HepG2 (cell line): ENCODE data around the gene EPDR1. TPM values are rescaled to one million over a fixed set of nuclear protein-coding genes. Genes with fewer than 3 reads are reported as not detected.

ENCODE experiments used
- CREM ChIP-seq, 2 experiments: sonication (generic) in 1 of 2; formaldehyde crosslinking in 1 of 2; IDR thresholded peaks; 2 replicates each; pipeline versions ENCODE4 v1.4.0 to v1.6.1; 2016 to 2020; ENCODE audit warnings: antibody characterized with exemption in 1 of 2, mild to moderate bottlenecking in 1 of 2, missing genetic modification reagents in 1 of 2
- DPF2 ChIP-seq: sonication (generic); formaldehyde crosslinking; IDR thresholded peaks from 2 replicates; pipeline ENCODE4 v1.4.0; 2020; ENCODE audit warnings: mild to moderate bottlenecking, low read depth, missing genetic modification reagents, borderline replicate concordance
- ESRRA ChIP-seq: sonication (generic); formaldehyde crosslinking; IDR thresholded peaks from 2 replicates; pipeline ENCODE4 v1.5.1; 2020; ENCODE audit warnings: mild to moderate bottlenecking, low read depth, missing genetic modification reagents
- HMG20B ChIP-seq: conservative IDR thresholded peaks from 2 replicates; pipeline ENCODE4 v1.6.1; 2016; ENCODE audit warnings: missing genetic modification reagents, missing compliant biosample characterization
- HOXA7 ChIP-seq: sonication (generic); formaldehyde crosslinking; IDR thresholded peaks from 2 replicates; pipeline ENCODE4 v1.8.1; 2022; ENCODE audit warnings: mild to moderate bottlenecking, missing genetic modification reagents, moderate library complexity
- IKZF1 ChIP-seq: fragments of 450-650 bp; IDR thresholded peaks from 2 replicates; pipeline ENCODE4 v1.7.1; 2016
- KDM1A ChIP-seq: IDR thresholded peaks from 2 replicates; pipeline ENCODE4 v1.6.1; 2016; ENCODE audit warnings: missing compliant biosample characterization
- RARA ChIP-seq: IDR thresholded peaks from 2 replicates; pipeline ENCODE4 v1.6.1; 2016; ENCODE audit warnings: missing genetic modification reagents, missing compliant biosample characterization
- TP53 ChIP-seq: sonication (generic); formaldehyde crosslinking; conservative IDR thresholded peaks from 2 replicates; pipeline ENCODE4 v1.4.0; 2020; ENCODE audit warnings: missing genetic modification reagents
- U2AF2 ChIP-seq: fragments of 200-400 bp; formaldehyde crosslinking; IDR thresholded peaks from 2 replicates; pipeline ENCODE4 v1.6.1; 2017; ENCODE audit warnings: low read depth, mild to moderate bottlenecking, low read length
- ZFP36L2 ChIP-seq: sonication (generic); formaldehyde crosslinking; IDR thresholded peaks from 2 replicates; pipeline ENCODE4 v1.4.0; 2020; ENCODE audit warnings: missing genetic modification reagents
- ZIK1 ChIP-seq: sonication (generic); formaldehyde crosslinking; IDR thresholded peaks from 2 replicates; pipeline ENCODE4 v1.5.0; 2020; ENCODE audit warnings: mild to moderate bottlenecking, low read depth, missing genetic modification reagents, borderline replicate concordance
- ZNF180 ChIP-seq: sonication (generic); formaldehyde crosslinking; IDR thresholded peaks from 2 replicates; pipeline ENCODE4 v1.4.0; 2020; ENCODE audit warnings: low read depth, missing genetic modification reagents, borderline replicate concordance
- ZNF264 ChIP-seq: sonication (generic); formaldehyde crosslinking; IDR thresholded peaks from 2 replicates; pipeline ENCODE4 v1.4.0; 2020; ENCODE audit warnings: missing genetic modification reagents
- ZNF331 ChIP-seq: sonication (generic); formaldehyde crosslinking; IDR thresholded peaks from 2 replicates; pipeline ENCODE4 v1.4.0; 2020; ENCODE audit warnings: missing genetic modification reagents
- ZNF367 ChIP-seq: sonication (generic); formaldehyde crosslinking; IDR thresholded peaks from 2 replicates; pipeline ENCODE4 v1.4.0; 2020; ENCODE audit warnings: missing genetic modification reagents, borderline replicate concordance
- ZNF432 ChIP-seq: sonication (generic); formaldehyde crosslinking; IDR thresholded peaks from 2 replicates; pipeline ENCODE4 v1.5.0; 2020; ENCODE audit warnings: missing genetic modification reagents, mild to moderate bottlenecking, borderline replicate concordance
- ZNF550 ChIP-seq: sonication (generic); formaldehyde crosslinking; IDR thresholded peaks from 2 replicates; pipeline ENCODE4 v1.4.0; 2020; ENCODE audit warnings: mild to moderate bottlenecking, missing genetic modification reagents, borderline replicate concordance
- ZNF616 ChIP-seq: sonication (generic); formaldehyde crosslinking; IDR thresholded peaks from 2 replicates; pipeline ENCODE4 v1.5.0; 2020; ENCODE audit warnings: low read depth, mild to moderate bottlenecking, missing genetic modification reagents
- ZNF747 ChIP-seq: sonication (generic); formaldehyde crosslinking; IDR thresholded peaks from 2 replicates; pipeline ENCODE4 v1.8.1; 2023; ENCODE audit warnings: missing genetic modification reagents, mild to moderate bottlenecking, borderline replicate concordance
- polyA plus RNA-seq, 8 experiments: library from polyadenylated mRNA; depleted of rRNA in 3 of 8; stranded (reverse) in 7 of 8; unstranded in 1 of 8; fragments of >200 nt; fragmentation: Illumina TruSeq in 4 of 8; extraction: Trizol in 4 of 8; gene quantifications; 2 replicates each; pipeline versions ENCODE4 v1.2.1 to v1.2.3, GENCODE V29; 2011 to 2016; ENCODE audit warnings: low read depth in 4 of 8, missing spikeins in 1 of 8, mixed read lengths in 1 of 8; ENCODE audit not compliant: insufficient read depth in 1 of 8
- total RNA-seq, 5 experiments: library from RNA; depleted of rRNA; stranded (reverse); fragments of >200 nt; fragmentation: Illumina TruSeq; extraction: Trizol; gene quantifications; 2 replicates each; pipeline ENCODE4 v1.2.3, GENCODE V29; 2016; ENCODE audit warnings: low read depth in 1 of 5
- TF ChIP-seq, protein P1 (sequence below): sonication (generic); formaldehyde crosslinking; IDR thresholded peaks from 2 replicates; pipeline ENCODE4 v1.4.0; 2020; ENCODE audit warnings: missing genetic modification reagents, borderline replicate concordance
- TF ChIP-seq, protein P2 (sequence below): sonication (generic); formaldehyde crosslinking; IDR thresholded peaks from 2 replicates; pipeline ENCODE4 v1.8.0; 2022; ENCODE audit warnings: mild to moderate bottlenecking, missing genetic modification reagents, borderline replicate concordance
- TF ChIP-seq, protein P3 (sequence below): sonication (generic); formaldehyde crosslinking; IDR thresholded peaks from 2 replicates; pipeline ENCODE4 v1.9.0; 2021; ENCODE audit warnings: missing genetic modification reagents, mild to moderate bottlenecking, borderline replicate concordance

The EPDR1 gene
- total and polyA plus RNA-seq, 2 of the 13 experiments (the other 11 are each of a cell fraction or from before 2014, with no cell fraction given): 38.3 to 50.2 TPM

DNA sequence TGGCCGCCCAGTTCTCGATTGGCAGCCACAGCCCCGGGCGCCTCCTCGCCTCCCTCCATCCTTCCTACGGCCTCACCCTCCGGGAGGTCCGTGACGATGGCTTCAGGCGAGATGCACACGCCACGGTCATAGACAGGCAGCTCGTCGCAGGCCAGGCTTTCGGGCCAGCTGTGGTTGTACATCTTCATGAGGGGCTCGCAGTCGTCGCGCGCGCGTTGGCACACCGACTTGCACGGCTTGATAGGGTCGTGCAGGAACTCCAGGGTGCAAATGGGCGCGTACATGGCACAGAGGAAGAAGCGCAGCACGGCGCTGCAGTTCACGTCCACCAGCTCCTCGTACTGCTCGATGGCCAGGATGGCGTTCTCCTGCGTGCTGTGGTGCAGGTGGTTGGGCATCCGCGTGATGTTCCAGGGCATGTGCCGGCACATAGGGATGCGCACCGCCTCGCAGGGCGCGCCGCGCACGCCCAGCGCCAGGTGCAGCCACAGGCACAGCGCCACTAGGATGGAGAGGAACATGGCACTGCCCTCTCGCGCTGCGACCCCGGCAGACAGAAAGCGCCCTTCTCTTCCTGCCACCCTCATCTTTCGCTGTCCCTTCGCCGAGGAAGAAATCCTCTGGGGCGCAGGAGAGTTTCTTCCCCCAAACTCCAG, 4.3 kb upstream of the EPDR1 start (continued):
- TF ChIP-seq, protein P1, sequence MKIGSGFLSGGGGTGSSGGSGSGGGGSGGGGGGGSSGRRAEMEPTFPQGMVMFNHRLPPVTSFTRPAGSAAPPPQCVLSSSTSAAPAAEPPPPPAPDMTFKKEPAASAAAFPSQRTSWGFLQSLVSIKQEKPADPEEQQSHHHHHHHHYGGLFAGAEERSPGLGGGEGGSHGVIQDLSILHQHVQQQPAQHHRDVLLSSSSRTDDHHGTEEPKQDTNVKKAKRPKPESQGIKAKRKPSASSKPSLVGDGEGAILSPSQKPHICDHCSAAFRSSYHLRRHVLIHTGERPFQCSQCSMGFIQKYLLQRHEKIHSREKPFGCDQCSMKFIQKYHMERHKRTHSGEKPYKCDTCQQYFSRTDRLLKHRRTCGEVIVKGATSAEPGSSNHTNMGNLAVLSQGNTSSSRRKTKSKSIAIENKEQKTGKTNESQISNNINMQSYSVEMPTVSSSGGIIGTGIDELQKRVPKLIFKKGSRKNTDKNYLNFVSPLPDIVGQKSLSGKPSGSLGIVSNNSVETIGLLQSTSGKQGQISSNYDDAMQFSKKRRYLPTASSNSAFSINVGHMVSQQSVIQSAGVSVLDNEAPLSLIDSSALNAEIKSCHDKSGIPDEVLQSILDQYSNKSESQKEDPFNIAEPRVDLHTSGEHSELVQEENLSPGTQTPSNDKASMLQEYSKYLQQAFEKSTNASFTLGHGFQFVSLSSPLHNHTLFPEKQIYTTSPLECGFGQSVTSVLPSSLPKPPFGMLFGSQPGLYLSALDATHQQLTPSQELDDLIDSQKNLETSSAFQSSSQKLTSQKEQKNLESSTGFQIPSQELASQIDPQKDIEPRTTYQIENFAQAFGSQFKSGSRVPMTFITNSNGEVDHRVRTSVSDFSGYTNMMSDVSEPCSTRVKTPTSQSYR (CRISPR knock-in tag): no peak
- TF ChIP-seq ESRRA (CRISPR knock-in tag) (no peak), ZNF367 (CRISPR knock-in tag) (no peak), ZFP36L2 (CRISPR knock-in tag) (no peak), ZNF180 (CRISPR knock-in tag) (no peak), HMG20B (CRISPR knock-in tag) (no peak), ZNF616 (CRISPR knock-in tag) (0 out of 2 replicates have a peak, but pooled peaks have one; percentile 90), RARA (no peak), ZNF264 (no peak), DPF2 (no peak), ZNF432 (CRISPR knock-in tag) (no peak), TP53 (CRISPR knock-in tag) (no peak), CREM (IDR thresholded peaks at IDR 0.05) (no peak), CREM (CRISPR knock-in tag; IDR thresholded peaks at IDR 0.05) (no peak), U2AF2 (no peak), ZIK1 (CRISPR knock-in tag) (0 out of 2 replicates have a peak, but pooled peaks have one; percentile 59), KDM1A (no peak), ZNF331 (CRISPR knock-in tag) (no peak), ZNF747 (CRISPR knock-in tag) (no peak), HOXA7 (no peak), IKZF1 (no peak), ZNF550 (CRISPR knock-in tag) (no peak)
- TF ChIP-seq, protein P2, sequence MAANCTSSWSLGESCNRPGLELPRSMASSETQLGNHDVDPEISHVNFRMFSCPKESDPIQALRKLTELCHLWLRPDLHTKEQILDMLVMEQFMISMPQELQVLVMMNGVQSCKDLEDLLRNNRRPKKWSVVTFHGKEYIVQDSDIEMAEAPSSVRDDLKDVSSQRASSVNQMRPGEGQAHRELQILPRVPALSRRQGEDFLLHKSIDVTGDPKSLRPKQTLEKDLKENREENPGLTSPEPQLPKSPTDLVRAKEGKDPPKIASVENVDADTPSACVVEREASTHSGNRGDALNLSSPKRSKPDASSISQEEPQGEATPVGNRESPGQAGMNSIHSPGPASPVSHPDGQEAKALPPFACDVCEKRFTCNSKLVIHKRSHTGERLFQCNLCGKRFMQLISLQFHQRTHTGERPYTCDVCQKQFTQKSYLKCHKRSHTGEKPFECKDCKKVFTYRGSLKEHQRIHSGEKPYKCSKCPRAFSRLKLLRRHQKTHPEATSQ (CRISPR knock-in tag): no peak
- TF ChIP-seq, protein P3, sequence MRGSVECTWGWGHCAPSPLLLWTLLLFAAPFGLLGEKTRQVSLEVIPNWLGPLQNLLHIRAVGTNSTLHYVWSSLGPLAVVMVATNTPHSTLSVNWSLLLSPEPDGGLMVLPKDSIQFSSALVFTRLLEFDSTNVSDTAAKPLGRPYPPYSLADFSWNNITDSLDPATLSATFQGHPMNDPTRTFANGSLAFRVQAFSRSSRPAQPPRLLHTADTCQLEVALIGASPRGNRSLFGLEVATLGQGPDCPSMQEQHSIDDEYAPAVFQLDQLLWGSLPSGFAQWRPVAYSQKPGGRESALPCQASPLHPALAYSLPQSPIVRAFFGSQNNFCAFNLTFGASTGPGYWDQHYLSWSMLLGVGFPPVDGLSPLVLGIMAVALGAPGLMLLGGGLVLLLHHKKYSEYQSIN (CRISPR knock-in tag): no peak
